A549 (cell line): ENCODE data around the gene EBNA1BP2. TPM values are rescaled to one million over a fixed set of nuclear protein-coding genes. Genes with fewer than 3 reads are reported as not detected.
"Not testable (repeated sequence)": the region's sequence is repeated elsewhere in the genome, so short reads cannot be mapped to it uniquely, and the experiment has no call there.

Experiments
- ATAC-seq, 2 experiments: fragments of 200-7000 bp in 1 of 2; fragments of >200 bp in 1 of 2; cut with Nextera tagmentation in 1 of 2; cut with Tn5 transposase in 1 of 2; 3 replicates each; pipeline versions ENCODE4 v1.8.0 to v1.9.1; 2018 to 2020; ENCODE audit warnings: mild to moderate bottlenecking in 1 of 2, moderate library complexity in 1 of 2
- CTCF ChIA-PET: fragments of 300-600 bp; sonication (Branson Sonifier 250); formaldehyde crosslinking; extraction: SDS; loops from one replicate; lab custom pipeline; 2021; ENCODE audit warnings: antibody characterized with exemption, inconsistent platforms; lab: Yijun Ruan, JAX
- POLR2A ChIA-PET: fragments of 350-600 bp; formaldehyde crosslinking; extraction: SDS; loops from one replicate; lab custom pipeline; 2021; ENCODE audit warnings: antibody characterized with exemption, inconsistent platforms; lab: Yijun Ruan, JAX
- DNase-seq, 2 experiments: peaks; one replicate each; pipeline versions ENCODE4 v3.0.0 to v3.0.0-alpha.2; 2011 to 2016; ENCODE audit warnings: low read depth in 1 of 2, low spot score in 1 of 2
- FAIRE-seq: peaks from 2 replicates; lab custom pipeline; 2011; peaks lifted over from hg19 to GRCh38; lab: Jason Lieb, UNC
- H3K27ac ChIP-seq, 2 experiments: fragments of >200 bp; sonication (Bioruptor Twin); formaldehyde crosslinking; 3 replicates each; pipeline ENCODE4 v1.5.1; 2016 to 2017
- H3K4me1 ChIP-seq: fragments of >200 bp; sonication (Bioruptor Twin); formaldehyde crosslinking; 3 replicates; pipeline ENCODE4 v1.6.1; 2016
- H3K4me2 ChIP-seq: fragments of >200 bp; sonication (Bioruptor Twin); formaldehyde crosslinking; 3 replicates; pipeline ENCODE4 v1.6.1; 2016
- H3K4me3 ChIP-seq: fragments of >200 bp; sonication (Bioruptor Twin); formaldehyde crosslinking; 3 replicates; pipeline ENCODE4 v1.5.1; 2016
- H3K9me3 ChIP-seq: fragments of >200 bp; sonication (Bioruptor Twin); formaldehyde crosslinking; 3 replicates; pipeline ENCODE4 v1.6.1; 2016
- ATOH8 ChIP-seq: fragments of 250-450 bp; sonication (Bioruptor Pico); IDR thresholded peaks from 2 replicates; pipeline ENCODE4 v1.5.0; 2020; ENCODE audit warnings: low read depth, mild to moderate bottlenecking, moderate library complexity
- CBX2 ChIP-seq: fragments of 200-600 bp; sonication (generic); IDR thresholded peaks from 2 replicates; pipeline ENCODE4 v1.6.1; 2016; ENCODE audit warnings: low read depth, mild to moderate bottlenecking, borderline replicate concordance
- CBX8 ChIP-seq: fragments of 200-600 bp; sonication (generic); IDR thresholded peaks from 2 replicates; pipeline ENCODE4 v1.6.1; 2016
- CHD2 ChIP-seq: fragments of 150-350 bp; IDR thresholded peaks from 2 replicates; pipeline ENCODE4 v1.6.1; 2014; ENCODE audit warnings: low read length; ENCODE audit not compliant: partially characterized antibody
- EHF ChIP-seq: fragments of 250-450 bp; sonication (Bioruptor Pico); IDR thresholded peaks from 2 replicates; pipeline ENCODE4 v1.5.0; 2020; ENCODE audit warnings: mild to moderate bottlenecking
- FOSB ChIP-seq: fragments of 250-450 bp; sonication (Bioruptor Pico); IDR thresholded peaks from 2 replicates; pipeline ENCODE4 v1.5.0; 2020; ENCODE audit warnings: mild to moderate bottlenecking, moderate library complexity
- GATA3 ChIP-seq: IDR thresholded peaks from 2 replicates; pipeline ENCODE4 v1.6.1; 2012; ENCODE audit warnings: borderline replicate concordance
- HOXB5 ChIP-seq: fragments of 250-450 bp; sonication (Bioruptor Pico); IDR thresholded peaks from 2 replicates; pipeline ENCODE4 v1.5.0; 2020; ENCODE audit warnings: mild to moderate bottlenecking, moderate library complexity
- KDM1A ChIP-seq: fragments of 200-600 bp; sonication (generic); IDR thresholded peaks from 2 replicates; pipeline ENCODE4 v1.6.1; 2016; ENCODE audit warnings: low read depth, mild to moderate bottlenecking
- MYC ChIP-seq: IDR thresholded peaks from 2 replicates; pipeline ENCODE4 v1.6.1; 2012; ENCODE audit warnings: mild to moderate bottlenecking, inconsistent platforms, low read length, improper control_type of control experiment, borderline replicate concordance
- NPAS2 ChIP-seq: fragments of 250-450 bp; sonication (Bioruptor Pico); IDR thresholded peaks from 2 replicates; pipeline ENCODE4 v1.8.0; 2022; ENCODE audit warnings: mild to moderate bottlenecking, moderate library complexity, borderline replicate concordance
- NR3C1 ChIP-seq: fragments of >200 bp; sonication (Bioruptor Twin); formaldehyde crosslinking; IDR thresholded peaks from 3 replicates; pipeline ENCODE4 v1.6.1; 2017
- PHF8 ChIP-seq: fragments of 200-600 bp; sonication (generic); IDR thresholded peaks from 2 replicates; pipeline ENCODE4 v1.6.1; 2016; ENCODE audit warnings: low read depth, mild to moderate bottlenecking, antibody characterized with exemption, moderate library complexity, borderline replicate concordance
- POLR2AphosphoS2 ChIP-seq: conservative IDR thresholded peaks from 2 replicates; pipeline ENCODE4 v1.6.1; 2012; ENCODE audit warnings: low read length, improper control_type of control experiment, inconsistent platforms
- RAD21 ChIP-seq, 2 experiments: fragments of >200 bp in 1 of 2; sonication (Bioruptor Twin) in 1 of 2; formaldehyde crosslinking in 1 of 2; IDR thresholded peaks in 1 of 2; conservative IDR thresholded peaks in 1 of 2; 2 replicates in 1 of 2; 3 replicates in 1 of 2; pipeline ENCODE4 v1.6.1; 2012 to 2018; ENCODE audit warnings: inconsistent platforms in 1 of 2
- REST ChIP-seq: fragments of 200-600 bp; sonication (generic); IDR thresholded peaks from 2 replicates; pipeline ENCODE4 v1.6.1; 2016; ENCODE audit warnings: antibody characterized with exemption, mild to moderate bottlenecking, moderate library complexity
- RFX5 ChIP-seq: fragments of 450-650 bp; IDR thresholded peaks from 2 replicates; pipeline ENCODE4 v1.7.1; 2014; ENCODE audit warnings: antibody characterized with exemption, mild to moderate bottlenecking, moderate library complexity
- ZFP36 ChIP-seq: fragments of 450-650 bp; IDR thresholded peaks from 2 replicates; pipeline ENCODE4 v1.6.1; 2014; ENCODE audit warnings: borderline replicate concordance; ENCODE audit not compliant: partially characterized antibody
- WGBS: methylation state at CpG from one replicate; pipeline ENCODE4 v1.1.6; 2017; ENCODE audit errors: missing lambda C conversion rate; 5-methylcytosine and 5-hydroxymethylcytosine counted together
- polyA plus RNA-seq, 4 experiments: library from polyadenylated mRNA; depleted of rRNA in 3 of 4; stranded (reverse); fragments of >200 nt; fragmentation: RNase III in 1 of 4; extraction: RNeasy Plus Mini Kit Qiagen cat#74134 plus additional on column Dnase treatment in 1 of 4; gene quantifications; 2 replicates in 3 of 4; 3 replicates in 1 of 4; pipeline ENCODE4 v1.2.3, GENCODE V29; 2011 to 2017

Gene EBNA1BP2
- polyA plus RNA-seq, 2 of the 4 experiments (the other 2 are of a cell fraction): 109 to 151 TPM

GRCh38 chr1:43129426-43129825 lies 42.7 kb downstream of the EBNA1BP2 start (continued):
- TF ChIP-seq ATOH8 (CRISPR knock-in tag) (no peak), HOXB5 (no peak), FOSB (CRISPR knock-in tag) (no peak), GATA3 (no peak)

- no peak overlapping the region for H3K4me3 ChIP-seq
- no peak overlapping the region for H3K4me2 ChIP-seq
- CTCF ChIA-PET: no interaction called here
- no peaks in the 10 kb centered on the region for H3K4me1 ChIP-seq
- H3K9me3 ChIP-seq: no peaks in the 10 kb centered on the region
- 47% methylated on average over 3 of the region's 3 CpGs for WGBS
- FAIRE-seq: no peak
- POLR2A ChIA-PET: no interaction called here
- no peak for TF ChIP-seq NR3C1
- no peak for TF ChIP-seq HOXB5
- no peak for TF ChIP-seq NPAS2 (CRISPR knock-in tag)
- TF ChIP-seq CHD2: no peak
- no peak for TF ChIP-seq PHF8
- TF ChIP-seq CBX2: no peak
- no peak for TF ChIP-seq POLR2AphosphoS2
- no peak for DNase-seq
- ATAC-seq: no peak
- H3K27ac ChIP-seq: no peak overlapping the region
Measured at GRCh38 chr1:43128816-43129215, 43.3 kb downstream of the EBNA1BP2 start.

GRCh38 chr1:43123031-43123430 lies 49.1 kb downstream of the EBNA1BP2 start:
- CTCF ChIA-PET: interaction anchor here (0.7 kb wide), 1 partner anchor 49 kb away, joined by 3 read pairs; no protein-coding TSS in a partner anchor
- no peak for FAIRE-seq
- H3K4me2 ChIP-seq: no peak overlapping the region
- no peak overlapping the region for H3K27ac ChIP-seq
- H3K9me3 ChIP-seq: no peaks in the 10 kb centered on the region
- H3K4me3 ChIP-seq: no peak overlapping the region
- 89% methylated on average over 1 of the region's 1 CpG for WGBS
- TF ChIP-seq EHF (no peak), RAD21 (conservative IDR thresholded peaks at IDR 0.05 in 1 of 2, IDR thresholded peaks at IDR 0.05 in 1 of 2) (no peak), ATOH8 (CRISPR knock-in tag) (no peak), MYC (no peak), RFX5 (no peak), CBX2 (no peak)
- POLR2A ChIA-PET: no interaction called here
- H3K4me1 ChIP-seq: no peaks in the 10 kb centered on the region
- DNase-seq: no peak
- ATAC-seq: no peak

GRCh38 chr1:43121256-43121900 lies 50.7 kb downstream of the EBNA1BP2 start:
- Histone ChIP-seq H3K4me3 (peak overlapping the region; percentile 47; the same call in 1 of the 3 replicates), H3K4me2 (peak overlapping the region; percentile 73), H3K27ac (no peak overlapping the region), H3K4me1 (no peaks in the 10 kb centered on the region), H3K9me3 (no peaks in the 10 kb centered on the region)
- FAIRE-seq: no peak
- ATAC-seq: no peak
- TF ChIP-seq CBX8 (no peak), POLR2AphosphoS2 (no peak), REST (no peak), KDM1A (no peak), EHF (no peak), ZFP36 (no peak)
- DNase-seq: no peak
- ChIA-PET POLR2A (no interaction called here), CTCF (no interaction called here)
- WGBS: 80% methylated on average over 7 of the region's 8 CpGs

GRCh38 chr1:43119928-43120586 lies 52.0 kb downstream of the EBNA1BP2 start:
- H3K9me3 ChIP-seq, ATAC-seq, POLR2A ChIA-PET, FAIRE-seq, CTCF ChIA-PET, H3K4me1 ChIP-seq: not testable (repeated sequence)
- Histone ChIP-seq H3K27ac (peak overlapping the region; percentile 55 to 64; a peak in 4 of 6 replicates), H3K4me3 (peak overlapping the region; percentile 47), H3K4me2 (peak overlapping the region; percentile 73)
- WGBS: 63% methylated on average over 22 of the region's 35 CpGs
- DNase-seq: peak; percentile 10 to 19
